Parathyroid adenoma (tissue), 2 donors: ENCODE results near the gene TSPYL1.
A peak's percentile ranks its signal among the peaks of the same experiment; 100 is the strongest.

Experiments
- H2AFZ ChIP-seq: fragments of 300-600 bp; sonication (generic); one replicate; pipeline ENCODE4 v1.7.0; 2017; ENCODE audit warnings: antibody characterized with exemption, mild to moderate bottlenecking
- H3K27ac ChIP-seq: fragments of 300-600 bp; sonication (generic); one replicate; pipeline ENCODE4 v1.7.0; 2017
- H3K27me3 ChIP-seq: fragments of 300-600 bp; sonication (generic); one replicate; pipeline ENCODE4 v1.7.0; 2017; ENCODE audit warnings: low read length; ENCODE audit not compliant: control insufficient read depth, insufficient read depth
- H3K36me3 ChIP-seq: fragments of 300-600 bp; sonication (generic); one replicate; pipeline ENCODE4 v1.7.0; 2017; ENCODE audit warnings: low read length; ENCODE audit not compliant: control insufficient read depth, insufficient read depth
- H3K4me1 ChIP-seq: fragments of 300-600 bp; sonication (generic); one replicate; pipeline ENCODE4 v1.7.0; 2017; ENCODE audit warnings: control low read depth
- H3K4me2 ChIP-seq: fragments of 300-600 bp; sonication (generic); one replicate; pipeline ENCODE4 v1.7.0; 2017; ENCODE audit warnings: low read length
- H3K4me3 ChIP-seq: fragments of 300-600 bp; sonication (generic); one replicate; pipeline ENCODE4 v1.7.0; 2017; ENCODE audit warnings: low read depth, low read length
- H3K79me2 ChIP-seq: fragments of 300-600 bp; sonication (generic); one replicate; pipeline ENCODE4 v1.7.0; 2017; ENCODE audit warnings: control low read depth
- H3K9ac ChIP-seq: fragments of 300-600 bp; sonication (generic); one replicate; pipeline ENCODE4 v1.7.0; 2017; ENCODE audit warnings: mild to moderate bottlenecking
- H3K9me3 ChIP-seq: fragments of 300-600 bp; sonication (generic); one replicate; pipeline ENCODE4 v1.7.0; 2017; ENCODE audit warnings: low read length; ENCODE audit not compliant: control insufficient read depth
- TF ChIP-seq, protein P1 (sequence below): fragments of 300-600 bp; sonication (generic); IDR thresholded peaks from one replicate; pipeline ENCODE4 v1.7.0; 2017; ENCODE audit warnings: antibody characterized with exemption, mild to moderate bottlenecking
- donor health status: primary hyperparathyroidism.

The TSPYL1 gene

GRCh38 chr6:116282698-116283097 is 3.0 kb upstream of the TSPYL1 start:
- Histone ChIP-seq H3K79me2 (peaks cover 25% of the 10 kb centered on the region), H3K9me3 (no peaks in the 10 kb centered on the region), H3K9ac (no peak overlapping the region), H3K36me3 (no peaks in the 10 kb centered on the region), H3K4me1 (peaks cover 14% of the 10 kb centered on the region), H3K4me2 (no peak overlapping the region), H2AFZ (no peak overlapping the region), H3K4me3 (no peak overlapping the region), H3K27me3 (no peaks in the 10 kb centered on the region), H3K27ac (no peak overlapping the region)
- TF ChIP-seq, protein P1, sequence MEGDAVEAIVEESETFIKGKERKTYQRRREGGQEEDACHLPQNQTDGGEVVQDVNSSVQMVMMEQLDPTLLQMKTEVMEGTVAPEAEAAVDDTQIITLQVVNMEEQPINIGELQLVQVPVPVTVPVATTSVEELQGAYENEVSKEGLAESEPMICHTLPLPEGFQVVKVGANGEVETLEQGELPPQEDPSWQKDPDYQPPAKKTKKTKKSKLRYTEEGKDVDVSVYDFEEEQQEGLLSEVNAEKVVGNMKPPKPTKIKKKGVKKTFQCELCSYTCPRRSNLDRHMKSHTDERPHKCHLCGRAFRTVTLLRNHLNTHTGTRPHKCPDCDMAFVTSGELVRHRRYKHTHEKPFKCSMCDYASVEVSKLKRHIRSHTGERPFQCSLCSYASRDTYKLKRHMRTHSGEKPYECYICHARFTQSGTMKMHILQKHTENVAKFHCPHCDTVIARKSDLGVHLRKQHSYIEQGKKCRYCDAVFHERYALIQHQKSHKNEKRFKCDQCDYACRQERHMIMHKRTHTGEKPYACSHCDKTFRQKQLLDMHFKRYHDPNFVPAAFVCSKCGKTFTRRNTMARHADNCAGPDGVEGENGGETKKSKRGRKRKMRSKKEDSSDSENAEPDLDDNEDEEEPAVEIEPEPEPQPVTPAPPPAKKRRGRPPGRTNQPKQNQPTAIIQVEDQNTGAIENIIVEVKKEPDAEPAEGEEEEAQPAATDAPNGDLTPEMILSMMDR: no peak

- H3K79me2 ChIP-seq: peaks cover 32% of the 10 kb centered on the region
- peak overlapping the region; percentile 96 for H3K4me3 ChIP-seq
- no peaks in the 10 kb centered on the region for H3K9me3 ChIP-seq
- H3K9ac ChIP-seq: no peak overlapping the region
- TF ChIP-seq, protein P1: no peak
- H2AFZ ChIP-seq: peak overlapping the region; percentile 91
- H3K27me3 ChIP-seq: no peaks in the 10 kb centered on the region
- H3K4me1 ChIP-seq: peaks cover 17% of the 10 kb centered on the region
- peak overlapping the region; percentile 99 for H3K27ac ChIP-seq
- no peaks in the 10 kb centered on the region for H3K36me3 ChIP-seq
- peak overlapping the region; percentile 94 for H3K4me2 ChIP-seq
Observed at GRCh38 chr6:116280933-116281316, 1.2 kb upstream of the TSPYL1 start.

DNA sequence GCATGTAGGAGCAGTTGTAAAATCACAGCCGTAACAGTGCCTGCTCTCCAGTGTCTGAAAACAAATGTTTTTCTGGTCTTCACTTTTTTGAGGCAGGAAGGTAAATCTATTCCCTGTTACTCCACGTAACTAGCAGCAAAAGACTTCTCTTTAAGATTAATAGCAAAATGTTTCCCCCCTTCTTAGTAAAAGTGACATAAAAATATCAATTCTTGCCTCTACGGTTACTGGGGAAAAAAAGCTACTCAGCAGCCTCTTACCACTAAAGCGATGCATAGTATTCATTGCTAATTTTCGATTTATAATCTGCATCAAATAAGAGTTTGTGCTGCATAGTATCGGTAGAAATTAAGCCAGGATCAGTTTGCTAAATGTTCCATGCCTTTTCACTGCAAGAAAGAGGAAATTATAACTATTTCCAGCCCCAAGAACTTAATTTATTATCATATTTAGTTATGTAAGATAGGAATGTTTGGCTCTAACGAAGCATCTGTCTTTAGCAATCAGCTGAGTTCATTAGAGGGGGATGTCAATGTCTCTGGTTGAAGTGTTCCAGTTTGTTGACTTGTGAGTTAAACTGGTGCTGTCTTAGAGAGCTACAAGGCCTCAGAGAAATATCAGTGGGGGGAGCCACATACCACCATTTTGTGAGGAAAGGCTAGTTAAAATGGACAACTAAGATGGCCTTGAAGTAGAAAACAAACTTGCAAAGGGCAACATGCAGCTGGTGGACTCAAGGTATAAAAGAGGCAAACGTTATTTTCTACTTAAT is 617 bp upstream of the TSPYL1 start:
- Histone ChIP-seq H3K4me1 (peaks cover 18% of the 10 kb centered on the region), H3K9ac (peak overlapping the region; percentile 55)

GRCh38 chr6:116278854-116279231 is 887 bp downstream of the TSPYL1 start:
- peak overlapping the region; percentile 94 for H3K4me2 ChIP-seq

More for the DNA sequence above, 617 bp upstream of the TSPYL1 start:
- H2AFZ ChIP-seq: peak overlapping the region; percentile 91
- H3K27me3 ChIP-seq: no peaks in the 10 kb centered on the region
- peak overlapping the region; percentile 96 for H3K4me3 ChIP-seq
- H3K36me3 ChIP-seq: no peaks in the 10 kb centered on the region
- peak overlapping the region; percentile 94 for H3K4me2 ChIP-seq
- no peaks in the 10 kb centered on the region for H3K9me3 ChIP-seq
- peaks cover 32% of the 10 kb centered on the region for H3K79me2 ChIP-seq
- TF ChIP-seq, protein P1: no peak
- peak overlapping the region; percentile 99 for H3K27ac ChIP-seq

More at GRCh38 chr6:116278854-116279231, 887 bp downstream of the TSPYL1 start:
- H3K27me3 ChIP-seq: no peaks in the 10 kb centered on the region
- peak overlapping the region; percentile 99 for H3K27ac ChIP-seq
- no peaks in the 10 kb centered on the region for H3K36me3 ChIP-seq
- H3K4me1 ChIP-seq: peaks cover 26% of the 10 kb centered on the region
- H3K4me3 ChIP-seq: peak overlapping the region; percentile 96
- H3K9ac ChIP-seq: peak overlapping the region; percentile 93
- H3K79me2 ChIP-seq: peaks cover 46% of the 10 kb centered on the region
- peak overlapping the region; percentile 91 for H2AFZ ChIP-seq
- H3K9me3 ChIP-seq: no peaks in the 10 kb centered on the region
- TF ChIP-seq, protein P1: no peak
